ENCODE data around the gene PPFIA3. TPM values are rescaled to one million over a fixed set of nuclear protein-coding genes. Genes with fewer than 3 reads are reported as not detected.

The PPFIA3 gene
- total and polyA plus RNA-seq, 2 of the 4 experiments (the other 2 are of a cell fraction), result 0.90 to 2.4 TPM

GRCh38 chr19:49091391-49092038 is 27.8 kb upstream of the PPFIA3 start:
- in situ Hi-C loops (cut with MboI; ENCODE audit: low sequenced_read_pairs), result no loop called here

More at GRCh38 chr19:49091391-49092038, 27.8 kb upstream of the PPFIA3 start:
- H2BK120ac ChIP-seq (ENCODE audit: low read depth, low read length), result no peak overlapping the region
- H3K4me2 ChIP-seq (ENCODE audit: low read depth, low read length), result no peak overlapping the region
- H3K9ac ChIP-seq (ENCODE audit: low read depth, low read length), result no peak overlapping the region
- H3K56ac ChIP-seq (ENCODE audit: extremely low read depth, insufficient read depth, low read length), result no peak overlapping the region
- no peaks in the 10 kb centered on the region for H3K9me1 ChIP-seq (ENCODE audit: insufficient read depth, low read length)
- ChIA-PET POLR2A (ENCODE audit: unreplicated experiment) (no interaction called here), CTCF (no interaction called here)
- peaks cover 77% of the 10 kb centered on the region for H4K20me1 ChIP-seq (ENCODE audit: insufficient read depth, low read length)
- no peak overlapping the region for H2BK5ac ChIP-seq (ENCODE audit: low read depth, low read length, poor library complexity, severe bottlenecking)
- dilution Hi-C loops (cut with HindIII; ENCODE audit: low sequenced_read_pairs, unreplicated experiment) (no loop called here), intact Hi-C loops (cut with micrococcal nuclease) (no loop called here)
- H4K8ac ChIP-seq (ENCODE audit: low read depth in 2 of 2, low read length in 2 of 2), result no peak overlapping the region
- no peak for DNase-seq
- H4K5ac ChIP-seq (ENCODE audit: low read depth, low read length), result no peak overlapping the region
- no peak overlapping the region for H3K23ac ChIP-seq (ENCODE audit: low read depth, low read length)
- no peak for ATAC-seq (ENCODE audit: low read depth)
- peaks cover 34 to 63% of the 10 kb centered on the region in 2 experiments for H3K79me1 ChIP-seq (ENCODE audit: low read depth in 1 of 2, low read length in 2 of 2)
- H2AK5ac ChIP-seq (ENCODE audit: low read depth, low read length), result no peak overlapping the region
- H2BK15ac ChIP-seq (ENCODE audit: low read depth, low read length), result no peak overlapping the region
- H3K4ac ChIP-seq (ENCODE audit: low read depth, low read length), result no peak overlapping the region
- peaks cover 3% of the 10 kb centered on the region for H3K4me1 ChIP-seq (ENCODE audit: control insufficient read depth, insufficient read depth, low read length)
- no peak overlapping the region for H3K14ac ChIP-seq (replicated peaks; ENCODE audit: low read depth, low read length)
- H4K91ac ChIP-seq (ENCODE audit: insufficient read depth, low read depth, low read length), result no peak overlapping the region
- H2AK9ac ChIP-seq (replicated peaks; ENCODE audit: low read depth, low read length, poor library complexity), result no peak overlapping the region
- no peaks in the 10 kb centered on the region for H3K9me3 ChIP-seq (ENCODE audit: control insufficient read depth, insufficient read depth, low read length)
- H3K27ac ChIP-seq (ENCODE audit: insufficient read depth, low read length), result no peak overlapping the region
- H2BK20ac ChIP-seq (ENCODE audit: low read depth, low read length), result no peak overlapping the region
- H3K4me3 ChIP-seq (ENCODE audit: insufficient read depth, low read depth, low read length), result no peak overlapping the region
- peaks cover 65% of the 10 kb centered on the region for H3K36me3 ChIP-seq (ENCODE audit: control insufficient read depth, insufficient read depth, low read length)
- 100% methylated on average over 8 of the region's 17 CpGs; no CpG with 5 or more reads in 1 of the 2 experiments for WGBS, 2 experiments (ENCODE audit: extremely low coverage in 2 of 2, insufficient read length in 1 of 2)
- no peak overlapping the region for H2AFZ ChIP-seq (replicated peaks; ENCODE audit: low read length, poor library complexity)
- BruUV-seq (replicated peaks), result no TSS peak
- no peaks in the 10 kb centered on the region for H3K27me3 ChIP-seq (ENCODE audit: control insufficient read depth, insufficient read depth, low read length)
- H3K18ac ChIP-seq (ENCODE audit: low read depth, low read length), result no peak overlapping the region
- TF ChIP-seq CEBPB (IDR thresholded peaks at IDR 0.05; ENCODE audit: low read depth, low read length) (no peak), MAZ (IDR thresholded peaks at IDR 0.05; ENCODE audit: borderline replicate concordance, low read depth, low read length) (no peak), MXI1 (IDR thresholded peaks at IDR 0.05; ENCODE audit: borderline replicate concordance, low read depth, low read length) (no peak), CTCF (conservative IDR thresholded peaks at IDR 0.05; ENCODE audit: low read depth, low read length) (no peak), ELK1 (IDR thresholded peaks at IDR 0.05; ENCODE audit: borderline replicate concordance, low read depth, low read length) (no peak), CHD1 (IDR thresholded peaks at IDR 0.05; ENCODE audit: low read depth, low read length) (no peak), RCOR1 (IDR thresholded peaks at IDR 0.05; ENCODE audit: insufficient replicate concordance, low read length) (no peak)
